ENCODE results near the gene KRR1.
A peak's percentile ranks its signal among the peaks of the same experiment; 100 is the strongest.
"Not testable (repeated sequence)": the region's sequence is repeated elsewhere in the genome, so short reads cannot be mapped to it uniquely, and the experiment has no call there.

The KRR1 gene

GRCh38 chr12:75522124-75522523 is 10.7 kb upstream of the KRR1 start:
- DNase-seq, result not testable (repeated sequence)

- DNase-seq, result not testable (repeated sequence)
These were observed 9.8 kb upstream of the KRR1 start for GRCh38 chr12:75521224-75521623.

- DNase-seq, result no peak
These were observed 1.8 kb downstream of the KRR1 start for GRCh38 chr12:75509621-75510020.

GRCh38 chr12:75508159-75508558 is 3.2 kb downstream of the KRR1 start:
- no peak for DNase-seq

- no peak for DNase-seq
These were observed 4.3 kb downstream of the KRR1 start for GRCh38 chr12:75507086-75507485.

GRCh38 chr12:75505706-75506312 is 5.6 kb downstream of the KRR1 start:
- DNase-seq, result no peak

- no peak for DNase-seq
These were observed 7.5 kb downstream of the KRR1 start for GRCh38 chr12:75503866-75504265.

GRCh38 chr12:75503459-75503858 is 8.0 kb downstream of the KRR1 start:
- DNase-seq, result no peak

GRCh38 chr12:75491169-75491568 is 20.2 kb downstream of the KRR1 start:
- DNase-seq, result no peak

GRCh38 chr12:75489613-75490210 is 21.7 kb downstream of the KRR1 start:
- DNase-seq, result no peak

GRCh38 chr12:75489187-75489586 is 22.2 kb downstream of the KRR1 start:
- DNase-seq, result no peak

GRCh38 chr12:75488553-75488952 is 22.9 kb downstream of the KRR1 start:
- no peak for DNase-seq

GRCh38 chr12:75487308-75487707 is 24.1 kb downstream of the KRR1 start:
- DNase-seq, result no peak

- not testable (repeated sequence) for DNase-seq
These were observed 27.0 kb downstream of the KRR1 start for GRCh38 chr12:75484450-75484849.

GRCh38 chr12:75483431-75483830 is 28.0 kb downstream of the KRR1 start:
- no peak for DNase-seq

GRCh38 chr12:75482646-75483045 is 28.8 kb downstream of the KRR1 start:
- DNase-seq, result peak; percentile 16

- no peak for DNase-seq
These were observed 29.6 kb downstream of the KRR1 start for GRCh38 chr12:75481774-75482173.

GRCh38 chr12:75481013-75481705 is 30.2 kb downstream of the KRR1 start:
- no peak for DNase-seq

GRCh38 chr12:75480469-75480949 is 30.9 kb downstream of the KRR1 start, which contains the start of gene GLIPR1:
Gene GLIPR1 (plus strand): TSS chr12:75480755. CDS start chr12:75480881, 126 bp downstream.
- DNase-seq, result no peak

- no peak for DNase-seq
These were observed 31.4 kb downstream of the KRR1 start for GRCh38 chr12:75479963-75480461.

GRCh38 chr12:75478116-75478794 is 33.2 kb downstream of the KRR1 start:
- DNase-seq, result no peak

GRCh38 chr12:75477137-75477536 is 34.3 kb downstream of the KRR1 start:
- no peak for DNase-seq

GRCh38 chr12:75476071-75476470 is 35.3 kb downstream of the KRR1 start:
- no peak for DNase-seq

All from DMS153 (cell line).